Erythroblast (primary cell): Measurements from ENCODE around the gene UNC13D.

Experiments used
- DNase-seq, 2 experiments: peaks; one replicate each; lab custom pipeline; 2025; lab: John Stamatoyannopoulos, UW
- GATA1 ChIP-seq: IDR thresholded peaks from 2 replicates; pipeline ENCODE4 v1.6.1; 2011; ENCODE audit warnings: low read depth, mild to moderate bottlenecking, control low read depth, low read length, moderate library complexity
- POLR2A ChIP-seq: IDR thresholded peaks from 2 replicates; pipeline ENCODE4 v1.6.1; 2011; ENCODE audit warnings: mild to moderate bottlenecking, low read length

UNC13D gene

GRCh38 chr17:75850928-75851692 lies 6.9 kb upstream of the UNC13D start:
- TF ChIP-seq GATA1 (no peak), POLR2A (no peak)
- no peak for DNase-seq

- peak; percentile 87 to 90 for DNase-seq
- TF ChIP-seq GATA1 (no peak), POLR2A (peak; percentile 10)
Measured at GRCh38 chr17:75849724-75850123, 5.5 kb upstream of the UNC13D start.

- TF ChIP-seq GATA1 (no peak), POLR2A (peak; percentile 31)
- DNase-seq, result peak; percentile 85 to 89
Measured at GRCh38 chr17:75849279-75849646, 5.1 kb upstream of the UNC13D start.

GRCh38 chr17:75848523-75849278 lies 4.5 kb upstream of the UNC13D start:
- TF ChIP-seq POLR2A (no peak), GATA1 (no peak)
- DNase-seq, result peak; percentile 66 to 84

GRCh38 chr17:75847614-75848522 lies 3.7 kb upstream of the UNC13D start:
- peak; percentile 15 for TF ChIP-seq POLR2A
- TF ChIP-seq GATA1, result no peak
- no peak for DNase-seq

- no peak for DNase-seq
- no peak for TF ChIP-seq GATA1
- TF ChIP-seq POLR2A, result no peak
Measured at GRCh38 chr17:75846692-75847613, 2.7 kb upstream of the UNC13D start.

GRCh38 chr17:75845933-75846691 lies 1.9 kb upstream of the UNC13D start:
- no peak for DNase-seq
- TF ChIP-seq GATA1, result no peak

GRCh38 chr17:75845058-75845711 lies 981 bp upstream of the UNC13D start:
- TF ChIP-seq GATA1, result no peak
- peak; percentile 45 for TF ChIP-seq POLR2A
- DNase-seq, result peak; percentile 92

GRCh38 chr17:75844530-75845057 lies 390 bp upstream of the UNC13D start:
- peak; percentile 68 for DNase-seq
- TF ChIP-seq POLR2A (no peak), GATA1 (no peak)

GRCh38 chr17:75842963-75843576 lies 1.1 kb downstream of the UNC13D start:
- TF ChIP-seq POLR2A (no peak), GATA1 (no peak)
- DNase-seq, result peak; percentile 50 to 59

GRCh38 chr17:75842411-75842810 lies 1.8 kb downstream of the UNC13D start:
- TF ChIP-seq GATA1, result no peak
- TF ChIP-seq POLR2A, result no peak

More at GRCh38 chr17:75842411-75842810, 1.8 kb downstream of the UNC13D start:
- no peak for DNase-seq
